ENCODE measurements around the gene COL23A1. TPM values are rescaled to one million over a fixed set of nuclear protein-coding genes. Genes with fewer than 3 reads are reported as not detected.
"Not testable (repeated sequence)": the region's sequence is repeated elsewhere in the genome, so short reads cannot be mapped to it uniquely, and the experiment has no call there.

COL23A1 gene
- total RNA-seq, 2 experiments from 2014 or later = 0.21 to 0.22 TPM

- Mint-ChIP-seq H3K4me3 (no peak overlapping the region), H3K9me3 (peaks cover 2% of the 10 kb centered on the region), H3K36me3 (no peaks in the 10 kb centered on the region), H3K27ac (no peak overlapping the region), H3K4me1 (no peaks in the 10 kb centered on the region), H3K27me3 (no peaks in the 10 kb centered on the region)
- no peak for DNase-seq
Measured at GRCh38 chr5:178496642-178497041, 93.6 kb downstream of the COL23A1 start.

- peaks cover 2% of the 10 kb centered on the region for H3K9me3 Mint-ChIP-seq
- no peak for DNase-seq
- no peak overlapping the region for H3K4me3 Mint-ChIP-seq
- no peaks in the 10 kb centered on the region for H3K27me3 Mint-ChIP-seq
- no peaks in the 10 kb centered on the region for H3K36me3 Mint-ChIP-seq
- H3K4me1 Mint-ChIP-seq = no peaks in the 10 kb centered on the region
- H3K27ac Mint-ChIP-seq = no peak overlapping the region
Measured at GRCh38 chr5:178496214-178496613, 94.0 kb downstream of the COL23A1 start.

- peaks cover 2% of the 10 kb centered on the region for H3K9me3 Mint-ChIP-seq
- H3K36me3 Mint-ChIP-seq = no peaks in the 10 kb centered on the region
- H3K27ac Mint-ChIP-seq = no peak overlapping the region
- no peaks in the 10 kb centered on the region for H3K27me3 Mint-ChIP-seq
- no peaks in the 10 kb centered on the region for H3K4me1 Mint-ChIP-seq
- no peak overlapping the region for H3K4me3 Mint-ChIP-seq
- no peak for DNase-seq
Measured at GRCh38 chr5:178495706-178496105, 94.5 kb downstream of the COL23A1 start.

- DNase-seq = no peak
- no peaks in the 10 kb centered on the region for H3K27me3 Mint-ChIP-seq
- no peak overlapping the region for H3K27ac Mint-ChIP-seq
- no peaks in the 10 kb centered on the region for H3K4me1 Mint-ChIP-seq
- H3K4me3 Mint-ChIP-seq = no peak overlapping the region
- H3K36me3 Mint-ChIP-seq = no peaks in the 10 kb centered on the region
- H3K9me3 Mint-ChIP-seq = no peaks in the 10 kb centered on the region
Measured at GRCh38 chr5:178492278-178492677, 97.9 kb downstream of the COL23A1 start.

GRCh38 chr5:178490935-178491652 is 99.1 kb downstream of the COL23A1 start:
- Mint-ChIP-seq H3K27ac (no peak overlapping the region), H3K4me3 (no peak overlapping the region), H3K9me3 (no peaks in the 10 kb centered on the region), H3K27me3 (no peaks in the 10 kb centered on the region), H3K4me1 (no peaks in the 10 kb centered on the region), H3K36me3 (no peaks in the 10 kb centered on the region)
- no peak for DNase-seq

- no peaks in the 10 kb centered on the region for H3K9me3 Mint-ChIP-seq
- no peaks in the 10 kb centered on the region for H3K4me1 Mint-ChIP-seq
- DNase-seq = no peak
- H3K36me3 Mint-ChIP-seq = no peaks in the 10 kb centered on the region
- H3K27me3 Mint-ChIP-seq = no peaks in the 10 kb centered on the region
- H3K4me3 Mint-ChIP-seq = no peak overlapping the region
- H3K27ac Mint-ChIP-seq = no peak overlapping the region
Measured at GRCh38 chr5:178489271-178489976, 100.8 kb downstream of the COL23A1 start.

GRCh38 chr5:178488696-178489095 is 101.5 kb downstream of the COL23A1 start:
- Mint-ChIP-seq H3K36me3 (peaks cover 2% of the 10 kb centered on the region), H3K9me3 (peaks cover under 1% of the 10 kb centered on the region), H3K4me3 (no peak overlapping the region), H3K4me1 (peaks cover 1% of the 10 kb centered on the region), H3K27me3 (no peaks in the 10 kb centered on the region), H3K27ac (no peak overlapping the region)
- DNase-seq = no peak

GRCh38 chr5:178487911-178488600 is 102.1 kb downstream of the COL23A1 start:
- DNase-seq = no peak
- no peak overlapping the region for H3K4me3 Mint-ChIP-seq
- peaks cover 4% of the 10 kb centered on the region for H3K4me1 Mint-ChIP-seq
- peaks cover 2% of the 10 kb centered on the region for H3K9me3 Mint-ChIP-seq
- H3K36me3 Mint-ChIP-seq = peaks cover 2% of the 10 kb centered on the region
- H3K27me3 Mint-ChIP-seq = no peaks in the 10 kb centered on the region
- H3K27ac Mint-ChIP-seq = no peak overlapping the region

GRCh38 chr5:178486878-178487512 is 103.2 kb downstream of the COL23A1 start:
- not testable (repeated sequence) for H3K4me1 Mint-ChIP-seq, DNase-seq, H3K27ac Mint-ChIP-seq, H3K27me3 Mint-ChIP-seq, H3K4me3 Mint-ChIP-seq, H3K36me3 Mint-ChIP-seq, H3K9me3 Mint-ChIP-seq

- Mint-ChIP-seq H3K36me3 (peaks cover 2% of the 10 kb centered on the region), H3K4me1 (peaks cover 4% of the 10 kb centered on the region), H3K9me3 (peaks cover 2% of the 10 kb centered on the region), H3K27me3 (no peaks in the 10 kb centered on the region), H3K27ac (no peak overlapping the region), H3K4me3 (no peak overlapping the region)
- DNase-seq = no peak
Measured at GRCh38 chr5:178486239-178486641, 104.0 kb downstream of the COL23A1 start.

GRCh38 chr5:178483620-178484019 is 106.6 kb downstream of the COL23A1 start:
- Mint-ChIP-seq H3K4me3 (peak overlapping the region; percentile 38), H3K4me1 (peaks cover 4% of the 10 kb centered on the region), H3K27me3 (no peaks in the 10 kb centered on the region), H3K27ac (peak overlapping the region; percentile 81), H3K36me3 (peaks cover 2% of the 10 kb centered on the region), H3K9me3 (peaks cover 2% of the 10 kb centered on the region)
- DNase-seq = peak; percentile 38

- no peak overlapping the region for H3K27ac Mint-ChIP-seq
- peaks cover 2% of the 10 kb centered on the region for H3K36me3 Mint-ChIP-seq
- DNase-seq = no peak
- H3K4me1 Mint-ChIP-seq = peaks cover 4% of the 10 kb centered on the region
- H3K9me3 Mint-ChIP-seq = peaks cover 2% of the 10 kb centered on the region
- no peak overlapping the region for H3K4me3 Mint-ChIP-seq
- no peaks in the 10 kb centered on the region for H3K27me3 Mint-ChIP-seq
Measured at GRCh38 chr5:178479261-178479660, 110.9 kb downstream of the COL23A1 start.

GRCh38 chr5:178478370-178478769 is 111.8 kb downstream of the COL23A1 start:
- no peak overlapping the region for H3K4me3 Mint-ChIP-seq
- H3K36me3 Mint-ChIP-seq = no peaks in the 10 kb centered on the region
- peaks cover 7% of the 10 kb centered on the region for H3K4me1 Mint-ChIP-seq
- H3K9me3 Mint-ChIP-seq = no peaks in the 10 kb centered on the region
- no peak overlapping the region for H3K27ac Mint-ChIP-seq
- H3K27me3 Mint-ChIP-seq = no peaks in the 10 kb centered on the region
- no peak for DNase-seq

GRCh38 chr5:178477802-178478201 is 112.4 kb downstream of the COL23A1 start:
- Mint-ChIP-seq H3K4me3 (no peak overlapping the region), H3K4me1 (peaks cover 7% of the 10 kb centered on the region), H3K27ac (no peak overlapping the region), H3K36me3 (no peaks in the 10 kb centered on the region), H3K27me3 (no peaks in the 10 kb centered on the region), H3K9me3 (no peaks in the 10 kb centered on the region)
- no peak for DNase-seq

Data from activated naive CD8-positive, alpha-beta T cell treated with anti-CD3 and anti-CD28 coated beads for 36 hours (primary cell).